Anterior cingulate cortex (tissue), 58 donors: ENCODE data around the gene ZNF385B.
"Not testable (repeated sequence)": the region's sequence is repeated elsewhere in the genome, so short reads cannot be mapped to it uniquely, and the experiment has no call there.

ENCODE experiments used
- DNase-seq, 58 donors: peaks; one replicate each; lab custom pipeline; 2025; lab: John Stamatoyannopoulos, UW

ZNF385B gene

DNA sequence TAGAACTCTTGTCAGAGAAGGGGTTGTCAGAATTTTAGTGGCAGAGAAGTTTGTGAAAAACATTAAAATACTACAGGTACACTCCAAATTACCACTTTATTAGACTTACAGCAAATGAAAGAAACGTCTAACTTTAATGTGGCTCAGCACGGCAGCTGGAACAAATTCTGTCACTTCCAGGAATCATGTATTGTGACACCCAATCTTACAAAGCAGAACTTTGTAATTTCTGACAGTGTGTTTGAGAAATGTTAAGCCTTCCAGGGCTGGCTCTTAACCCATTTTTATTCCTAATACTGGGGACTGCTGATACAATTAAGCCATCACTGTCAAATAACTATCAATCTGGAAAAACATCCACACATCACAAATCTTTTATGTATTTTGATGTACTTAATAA is 216.4 kb downstream of the ZNF385B start:
- no peak for DNase-seq

DNA sequence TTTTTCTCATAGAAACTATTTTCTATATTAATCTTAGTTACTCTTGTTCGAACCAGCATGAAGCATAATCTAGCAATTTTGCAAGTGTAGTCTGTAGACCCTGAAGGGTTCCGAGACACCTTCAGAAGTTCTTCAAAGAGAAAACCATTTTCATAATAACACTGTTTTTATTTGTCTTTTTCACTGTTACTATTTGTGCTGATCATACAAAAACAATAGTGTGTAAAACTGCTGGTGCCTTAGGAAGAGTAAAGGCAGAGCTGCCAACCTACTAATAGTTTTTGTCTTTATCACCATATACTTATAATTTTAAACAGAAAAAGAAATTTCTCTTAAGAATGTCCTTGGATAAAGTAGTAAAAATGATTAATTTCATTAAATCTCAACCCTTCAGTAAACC is 218.9 kb downstream of the ZNF385B start:
- DNase-seq = no peak

DNA sequence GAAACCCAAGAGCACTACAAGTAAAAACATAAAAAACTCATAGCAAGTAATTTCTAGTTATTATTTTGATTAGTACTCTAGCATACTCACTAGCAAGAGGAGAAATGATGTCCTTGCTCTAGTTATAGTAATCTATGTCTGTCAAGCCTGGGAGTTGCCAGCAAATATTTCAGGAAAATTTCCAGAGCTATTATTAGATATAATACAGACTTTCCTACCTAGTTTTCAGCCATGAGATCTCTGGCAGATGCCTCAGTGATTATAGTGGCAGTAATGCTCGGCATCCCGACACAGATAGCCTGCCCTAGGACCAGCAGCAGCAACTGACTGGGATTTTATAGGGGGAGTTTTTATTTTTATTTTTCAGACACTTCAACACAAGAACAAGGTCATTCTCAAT is 224.4 kb downstream of the ZNF385B start:
- no peak for DNase-seq

DNA sequence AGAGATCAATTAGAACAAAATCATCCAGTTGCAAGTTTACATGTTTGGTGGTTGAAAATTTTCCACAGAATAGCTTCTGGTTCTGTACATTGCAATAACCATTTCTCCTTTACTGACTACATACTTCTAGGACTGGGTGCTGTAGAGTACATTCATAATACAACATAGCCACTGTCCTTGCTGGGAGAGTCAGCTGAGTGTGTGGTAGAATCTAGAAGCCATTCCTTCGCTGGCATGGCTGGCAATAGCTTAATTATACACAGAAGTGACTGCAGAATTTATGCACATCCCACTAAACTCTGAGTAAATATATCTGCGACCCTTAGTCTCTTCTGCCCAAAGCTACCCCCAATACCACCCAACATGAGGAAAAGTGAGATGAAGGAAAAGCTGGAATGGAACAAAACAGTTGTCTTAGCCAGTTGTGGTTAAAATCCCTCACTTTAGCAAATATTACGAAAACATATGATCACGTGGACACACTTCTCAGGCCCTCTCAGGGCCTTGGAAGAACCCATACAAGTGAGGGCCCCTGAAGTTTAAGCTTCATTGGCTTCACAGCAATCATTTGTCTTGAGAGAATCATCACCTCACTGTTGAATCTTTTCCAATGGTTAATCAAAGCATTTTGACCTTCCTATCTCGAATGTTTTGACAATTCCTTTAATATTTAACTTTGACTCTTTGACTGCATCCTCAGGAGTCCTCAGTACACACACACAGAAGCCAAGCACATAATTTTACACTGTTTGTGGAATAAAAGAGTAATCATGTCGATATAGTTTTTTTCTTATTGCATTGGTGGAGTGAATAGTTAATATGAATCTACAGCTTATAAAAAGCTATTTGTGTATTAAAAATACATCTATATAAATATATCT is 225.1 kb downstream of the ZNF385B start:
- no peak for DNase-seq

DNA sequence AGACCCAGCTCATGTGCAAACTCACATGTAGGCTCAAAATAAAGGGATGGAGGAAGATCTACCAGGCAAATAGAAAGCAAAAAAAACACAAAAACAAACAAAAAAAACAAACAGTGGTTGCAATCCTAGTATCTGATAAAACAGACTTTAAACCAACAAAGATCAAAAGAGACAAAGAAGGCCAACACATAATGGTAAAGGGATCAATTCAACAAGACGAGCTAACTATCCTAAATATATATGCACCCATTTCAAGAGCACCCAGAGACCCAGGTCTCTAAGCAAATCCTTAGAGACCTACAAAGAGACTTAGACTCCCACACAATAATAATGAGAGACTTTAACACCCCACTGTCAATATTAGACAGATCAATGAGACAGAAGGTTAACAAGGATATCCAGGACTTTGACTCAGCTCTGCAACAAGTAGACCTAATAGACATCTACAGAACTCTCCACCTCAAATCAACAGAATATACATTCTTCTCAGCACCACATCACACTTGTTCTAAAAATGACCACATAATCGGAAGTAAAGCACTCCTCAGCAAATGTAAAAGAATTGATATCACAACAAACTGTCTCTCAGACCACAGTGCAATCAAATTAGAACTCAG is 229.5 kb downstream of the ZNF385B start:
- DNase-seq = not testable (repeated sequence)

DNA sequence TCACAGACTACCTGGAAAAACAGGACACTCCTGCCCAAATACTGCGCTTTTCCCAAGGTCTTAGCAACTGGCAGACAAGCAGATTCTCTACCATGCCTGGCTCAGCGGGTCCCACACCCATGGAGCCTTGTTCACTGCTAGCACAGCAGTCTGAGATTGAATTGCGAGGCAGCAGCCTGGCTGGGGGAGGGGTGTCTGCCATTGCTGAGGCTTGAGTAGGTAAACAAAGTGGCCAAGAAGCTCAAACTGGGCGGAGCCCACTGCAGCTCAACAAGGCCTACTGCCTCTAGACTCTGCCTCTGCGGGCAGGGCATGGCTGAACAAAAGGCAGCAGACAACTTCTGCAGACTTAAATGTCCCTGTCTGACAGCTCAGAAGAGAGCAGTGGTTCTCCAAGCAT is 231.6 kb downstream of the ZNF385B start:
- not testable (repeated sequence) for DNase-seq

DNA sequence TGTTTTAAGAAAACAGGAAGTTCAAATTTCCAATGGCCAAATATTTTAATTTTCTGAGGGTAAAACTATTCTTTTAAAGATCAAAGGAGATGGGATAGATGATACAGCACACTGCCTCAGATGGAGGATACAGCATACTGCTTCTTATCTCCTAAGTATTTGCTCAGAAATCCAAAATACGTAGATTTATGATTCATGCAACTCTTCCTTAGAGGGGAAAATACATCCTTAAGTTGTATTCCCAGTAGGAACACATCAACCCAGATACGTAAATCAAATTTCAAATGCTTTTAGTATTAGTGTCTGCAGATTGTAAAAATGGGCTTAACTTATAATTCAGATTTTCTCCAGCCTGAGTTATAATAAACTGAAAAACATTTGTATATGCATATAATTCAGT is 235.2 kb downstream of the ZNF385B start:
- DNase-seq = no peak

DNA sequence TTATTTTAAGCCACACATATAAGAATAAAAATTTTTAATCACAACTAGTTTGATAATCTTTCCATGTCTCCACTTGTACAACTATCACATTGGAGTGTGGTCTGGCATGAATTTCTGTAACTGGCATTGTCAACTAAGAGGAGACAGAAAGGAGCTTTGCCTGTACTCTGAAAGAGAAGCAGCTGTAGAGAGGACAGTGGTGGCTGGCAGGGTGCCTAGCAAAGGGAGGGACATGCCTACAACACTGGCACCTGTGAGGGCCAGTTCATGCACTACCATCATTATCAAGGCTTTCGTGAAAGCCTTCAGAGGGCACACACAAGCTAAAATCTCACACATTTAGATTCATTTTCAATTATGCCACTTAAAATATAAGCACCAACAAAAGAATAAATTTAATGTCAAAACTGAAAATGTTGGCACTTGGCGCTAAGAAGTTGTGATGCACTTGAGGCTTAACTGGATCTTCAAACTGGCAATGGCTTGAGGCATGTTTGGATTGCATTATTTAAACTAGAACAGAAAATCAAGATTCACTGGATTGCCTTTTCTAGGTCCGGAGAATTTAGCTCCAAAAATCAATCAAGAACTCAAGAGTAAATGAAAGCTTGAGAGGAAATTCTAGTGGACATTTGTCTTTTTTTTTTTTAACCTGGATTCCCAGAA is 238.6 kb downstream of the ZNF385B start:
- DNase-seq = peak in 1 of 58 donors; percentile 1

DNA sequence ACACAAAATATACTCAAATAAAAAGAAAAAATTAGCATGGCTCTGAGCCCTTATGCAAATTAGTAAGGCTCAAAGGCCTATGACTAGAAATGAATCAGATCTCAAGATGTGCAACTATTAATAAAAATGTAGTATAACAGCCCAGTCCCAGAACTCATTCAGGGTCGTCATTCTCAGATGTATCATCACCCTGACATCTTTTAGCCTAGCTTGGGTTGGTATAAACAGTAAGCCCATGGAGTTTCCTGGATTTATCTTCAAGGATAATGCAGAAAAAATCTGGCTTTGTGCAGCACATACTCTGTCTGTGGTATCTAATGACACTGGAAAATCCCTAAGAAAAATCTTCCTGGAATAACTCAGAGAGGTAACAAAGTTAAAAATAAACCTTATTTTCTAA is 239.3 kb downstream of the ZNF385B start:
- no peak for DNase-seq

DNA sequence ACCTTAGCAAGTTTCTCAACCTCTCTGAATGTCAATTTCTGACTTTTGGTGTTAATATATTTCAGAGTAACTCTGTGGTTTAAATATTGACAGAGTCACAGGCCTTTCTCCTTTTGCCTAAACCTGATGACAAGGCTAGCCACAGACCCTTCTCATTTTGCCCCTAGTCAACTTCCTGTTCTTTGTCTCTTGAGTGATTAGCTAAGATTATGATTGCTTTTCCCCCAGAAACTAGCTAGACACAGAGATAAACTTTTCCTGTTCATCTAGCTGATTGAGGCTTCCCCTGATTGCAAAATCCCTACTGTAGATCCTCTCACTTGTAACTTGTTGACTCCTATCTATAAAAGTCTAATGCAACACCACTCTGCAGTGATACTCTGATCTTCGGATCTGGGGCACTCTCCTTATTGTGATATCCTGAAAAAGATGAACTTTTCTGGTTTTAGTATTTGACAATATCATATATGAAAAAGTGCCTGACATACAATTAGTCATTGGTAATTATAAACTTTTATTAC is 241.4 kb downstream of the ZNF385B start:
- DNase-seq = no peak

DNA sequence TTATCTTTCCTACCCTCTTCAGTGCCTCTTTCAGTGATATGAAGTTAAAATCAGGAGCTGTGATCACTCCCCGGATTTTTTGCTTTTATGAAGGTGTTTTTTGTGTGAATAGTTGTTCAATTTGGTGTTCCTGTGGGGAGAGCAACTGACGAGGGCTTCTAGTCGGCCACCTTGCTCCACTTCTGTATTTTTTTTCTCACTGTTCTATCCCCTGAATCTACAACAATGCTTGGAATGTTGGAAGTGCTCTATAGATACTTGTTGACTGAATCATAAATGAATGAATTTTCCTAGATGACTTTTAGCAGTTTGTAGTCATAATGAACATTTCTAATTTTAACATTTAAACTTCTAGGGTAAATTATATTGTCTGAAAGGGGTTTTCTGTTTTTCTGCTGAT is 247.3 kb downstream of the ZNF385B start:
- DNase-seq = no peak

DNA sequence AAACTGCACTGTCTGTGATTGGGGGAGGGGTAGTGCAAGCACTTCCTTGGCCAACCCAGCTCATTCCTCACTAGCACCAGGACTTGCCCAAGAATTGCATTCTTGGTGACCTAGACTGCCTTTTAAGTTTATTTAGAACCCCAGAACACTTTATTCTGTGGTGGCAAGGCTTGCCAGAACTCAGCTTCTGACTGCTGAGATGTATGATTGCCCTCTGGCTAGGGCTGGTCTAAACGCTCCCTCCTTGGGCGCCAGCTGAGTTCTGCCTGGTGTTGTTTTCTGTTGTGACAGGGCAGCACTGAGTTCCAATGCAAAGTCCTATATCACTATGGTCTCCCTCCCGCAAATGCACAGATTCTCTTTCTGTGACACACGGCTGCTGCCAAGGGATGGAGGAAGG is 247.7 kb downstream of the ZNF385B start:
- DNase-seq = no peak

DNA sequence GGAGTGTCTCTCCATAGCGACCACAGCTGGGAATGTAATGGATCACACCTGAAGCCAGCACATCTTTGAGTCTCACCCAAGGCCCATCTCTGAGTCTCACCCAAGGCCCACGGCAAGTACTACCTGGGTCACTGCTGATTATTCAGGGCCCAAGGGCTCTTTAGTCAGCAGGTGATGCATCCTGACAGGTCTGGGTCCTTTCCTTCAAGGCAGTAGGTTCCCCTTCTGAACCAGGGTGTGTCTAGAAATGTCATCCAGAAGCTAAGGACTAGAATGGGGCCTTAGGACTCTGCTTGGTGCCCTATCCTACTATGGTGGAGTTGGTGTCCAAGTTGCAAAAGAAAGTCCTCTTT is 248.1 kb downstream of the ZNF385B start:
- no peak for DNase-seq

DNA sequence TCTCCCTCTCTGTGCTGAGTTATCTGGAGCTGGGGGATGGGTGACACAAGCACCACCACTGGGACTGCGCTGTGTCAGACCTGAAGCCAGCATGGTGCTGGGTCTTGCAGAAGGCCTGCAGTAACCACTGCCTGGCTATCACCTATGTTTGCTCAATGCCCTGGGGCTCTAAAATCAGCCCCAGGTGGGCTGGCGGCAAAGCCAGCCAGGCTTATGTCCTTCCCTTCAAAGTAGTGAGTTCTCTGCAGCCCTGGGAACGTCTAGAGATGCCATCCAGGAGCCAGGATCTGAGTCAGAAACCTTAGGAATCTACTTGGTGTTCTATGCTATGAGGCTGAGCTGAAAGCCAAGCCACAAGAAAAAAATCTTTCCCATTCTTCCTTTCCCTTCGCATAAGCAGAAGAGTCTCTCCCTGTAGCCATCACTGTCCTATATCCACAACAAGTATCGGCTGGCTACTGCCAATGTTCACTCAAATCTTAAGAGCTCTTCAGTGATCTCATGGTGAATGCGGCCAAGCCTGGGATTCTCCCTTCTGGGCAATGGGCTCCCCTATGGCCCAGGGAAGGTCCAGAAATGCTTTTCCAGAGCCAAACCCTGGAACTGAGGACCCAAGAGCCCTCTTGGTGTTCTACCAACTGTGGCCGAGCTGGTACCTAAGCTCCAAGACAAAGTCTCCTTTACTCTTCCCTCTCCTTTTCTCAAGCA is 248.7 kb downstream of the ZNF385B start:
- DNase-seq = no peak

DNA sequence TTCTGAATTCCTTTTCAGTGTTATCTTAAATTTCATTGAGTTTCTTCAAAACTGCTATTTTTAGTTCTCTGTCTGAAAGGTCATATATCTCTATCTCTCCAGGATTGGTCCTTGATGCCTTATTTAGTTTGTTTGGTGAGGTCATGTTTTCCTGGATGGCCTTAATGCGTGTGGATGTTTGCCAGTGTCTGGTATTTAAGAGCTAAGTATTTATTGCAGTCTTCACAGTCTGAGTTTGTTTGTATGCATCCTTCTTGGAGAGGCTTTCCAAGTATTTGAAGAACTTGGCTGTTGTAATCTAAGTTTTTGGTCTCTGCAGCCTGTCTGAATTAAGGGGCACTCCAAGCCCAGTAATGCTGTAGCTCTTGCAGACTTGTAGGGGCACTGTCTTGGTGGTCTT is 249.3 kb downstream of the ZNF385B start:
- DNase-seq = no peak

DNA sequence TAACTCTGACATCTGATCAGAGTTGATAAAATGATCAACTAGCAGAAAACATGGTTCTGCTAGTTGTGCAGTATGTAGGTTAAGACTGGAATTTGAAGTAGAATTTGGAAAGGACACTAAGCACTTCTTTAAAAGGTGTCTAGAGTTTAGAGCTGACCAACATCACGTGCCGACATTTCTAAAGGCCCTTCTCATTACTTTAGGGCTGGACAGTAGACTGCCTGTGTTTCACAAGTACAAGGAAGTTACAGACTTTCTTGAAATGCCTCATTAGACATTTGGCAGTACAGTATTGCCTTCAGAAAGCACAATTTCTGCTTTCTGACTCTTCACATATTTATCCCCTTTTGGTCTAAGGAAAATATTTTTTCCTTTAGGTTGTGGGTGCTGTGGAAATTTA is 255.3 kb downstream of the ZNF385B start:
- no peak for DNase-seq

DNA sequence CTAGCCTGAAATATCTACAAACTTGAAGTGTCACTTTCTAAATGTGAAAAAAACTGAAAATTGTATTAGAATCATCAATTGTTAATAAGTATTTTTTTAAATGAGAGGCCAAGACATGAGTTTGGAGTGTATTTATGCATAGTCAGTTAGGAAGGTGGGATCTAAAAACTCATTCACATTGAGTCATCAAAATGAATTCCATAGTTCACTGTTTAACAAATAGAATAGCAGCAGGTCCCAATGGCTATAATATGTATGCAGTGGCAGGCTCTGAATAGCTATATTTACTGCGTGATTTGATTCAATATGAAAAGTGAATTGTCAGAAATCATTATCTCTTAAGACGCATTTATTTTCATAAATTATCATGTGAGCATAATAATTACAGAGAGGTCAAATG is 256.1 kb downstream of the ZNF385B start:
- DNase-seq = no peak

DNA sequence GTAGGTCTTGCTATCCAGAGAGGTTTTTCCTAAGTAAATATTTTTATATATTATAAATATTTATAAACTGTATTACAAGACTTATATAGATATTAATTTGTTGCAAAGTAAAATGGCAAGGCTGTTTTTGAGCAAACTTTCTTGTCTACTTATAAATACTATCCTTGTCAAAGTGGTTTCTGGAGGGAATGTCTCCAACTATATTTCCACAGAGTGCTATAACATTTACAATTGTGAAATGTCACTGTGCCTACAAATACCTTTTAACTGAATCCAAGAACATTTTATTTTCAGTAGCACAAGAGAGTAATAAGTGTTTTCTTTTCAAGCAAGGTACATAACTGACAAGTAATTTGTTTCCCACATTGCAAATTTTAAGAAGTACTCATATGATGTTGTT is 256.8 kb downstream of the ZNF385B start:
- DNase-seq = no peak

DNA sequence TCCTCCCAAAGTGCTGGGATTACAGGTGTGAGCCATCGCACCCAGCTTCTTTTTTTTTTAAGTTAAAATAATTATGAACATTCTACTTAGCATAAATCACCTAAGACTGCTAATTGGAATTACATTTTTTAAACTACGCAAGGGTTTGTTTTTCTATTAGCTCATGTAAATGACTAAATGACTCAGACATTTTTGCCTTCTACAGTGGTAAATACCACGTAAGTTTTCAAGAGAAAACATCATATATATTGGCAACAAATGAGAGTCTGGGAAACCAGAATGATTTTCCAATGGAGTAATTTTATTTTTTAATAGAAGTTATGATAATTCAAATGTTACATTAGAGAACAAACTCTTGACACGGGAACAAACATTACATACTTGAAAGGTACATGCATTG is 259.0 kb downstream of the ZNF385B start:
- no peak for DNase-seq

DNA sequence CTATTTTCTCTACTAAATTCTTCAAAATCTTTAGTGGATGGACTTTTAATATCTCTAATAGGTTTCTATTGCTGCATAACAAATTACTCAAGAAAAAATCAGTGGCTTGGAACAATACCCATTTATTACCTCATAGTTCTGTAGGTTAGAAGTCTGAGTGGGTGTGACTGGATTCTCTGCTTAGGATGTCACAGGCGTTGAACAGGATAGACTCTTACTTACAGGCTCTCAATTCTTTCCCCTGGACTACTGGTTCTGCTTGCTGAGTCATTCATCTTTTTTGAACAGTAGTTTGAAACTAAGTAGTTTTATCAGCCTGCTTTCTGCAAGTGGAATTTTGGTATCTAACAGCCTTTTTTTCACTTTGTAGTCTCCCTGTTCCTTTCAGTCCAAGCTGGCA is 265.4 kb downstream of the ZNF385B start:
- DNase-seq = no peak

DNA sequence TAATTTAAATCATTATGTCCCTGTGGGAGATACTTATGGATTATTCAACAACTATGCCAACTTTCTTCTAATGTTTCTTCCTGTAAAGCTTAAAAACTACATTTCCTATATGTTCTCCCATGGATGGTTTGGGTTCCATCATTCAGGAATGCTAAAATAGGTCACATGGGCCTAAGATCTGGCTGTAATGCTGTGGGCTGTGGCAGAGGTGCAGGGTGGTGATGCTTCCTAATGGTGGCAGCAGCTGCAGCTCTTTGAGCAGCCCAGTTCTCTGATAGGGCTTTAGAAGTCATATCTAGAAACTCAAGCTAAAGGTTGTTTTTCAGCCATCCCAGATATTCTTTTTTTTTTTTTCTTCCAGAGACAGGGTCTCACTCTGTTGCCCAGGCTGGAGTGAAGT is 266.1 kb downstream of the ZNF385B start:
- DNase-seq = peak in 1 of 58 donors; percentile 2
